AG08395 (cell line): ENCODE measurements around the gene GMEB1.
A peak's percentile ranks its signal among the peaks of the same experiment; 100 is the strongest.
"Not testable (repeated sequence)": the region's sequence is repeated elsewhere in the genome, so short reads cannot be mapped to it uniquely, and the experiment has no call there.

Experiments
- DNase-seq: peaks from one replicate; pipeline ENCODE4 v3.0.0; 2012; ENCODE audit warnings: mixed read lengths, low spot score

GMEB1 gene, protein sequence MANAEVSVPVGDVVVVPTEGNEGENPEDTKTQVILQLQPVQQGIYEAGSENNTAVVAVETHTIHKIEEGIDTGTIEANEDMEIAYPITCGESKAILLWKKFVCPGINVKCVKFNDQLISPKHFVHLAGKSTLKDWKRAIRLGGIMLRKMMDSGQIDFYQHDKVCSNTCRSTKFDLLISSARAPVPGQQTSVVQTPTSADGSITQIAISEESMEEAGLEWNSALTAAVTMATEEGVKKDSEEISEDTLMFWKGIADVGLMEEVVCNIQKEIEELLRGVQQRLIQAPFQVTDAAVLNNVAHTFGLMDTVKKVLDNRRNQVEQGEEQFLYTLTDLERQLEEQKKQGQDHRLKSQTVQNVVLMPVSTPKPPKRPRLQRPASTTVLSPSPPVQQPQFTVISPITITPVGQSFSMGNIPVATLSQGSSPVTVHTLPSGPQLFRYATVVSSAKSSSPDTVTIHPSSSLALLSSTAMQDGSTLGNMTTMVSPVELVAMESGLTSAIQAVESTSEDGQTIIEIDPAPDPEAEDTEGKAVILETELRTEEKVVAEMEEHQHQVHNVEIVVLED

DNA sequence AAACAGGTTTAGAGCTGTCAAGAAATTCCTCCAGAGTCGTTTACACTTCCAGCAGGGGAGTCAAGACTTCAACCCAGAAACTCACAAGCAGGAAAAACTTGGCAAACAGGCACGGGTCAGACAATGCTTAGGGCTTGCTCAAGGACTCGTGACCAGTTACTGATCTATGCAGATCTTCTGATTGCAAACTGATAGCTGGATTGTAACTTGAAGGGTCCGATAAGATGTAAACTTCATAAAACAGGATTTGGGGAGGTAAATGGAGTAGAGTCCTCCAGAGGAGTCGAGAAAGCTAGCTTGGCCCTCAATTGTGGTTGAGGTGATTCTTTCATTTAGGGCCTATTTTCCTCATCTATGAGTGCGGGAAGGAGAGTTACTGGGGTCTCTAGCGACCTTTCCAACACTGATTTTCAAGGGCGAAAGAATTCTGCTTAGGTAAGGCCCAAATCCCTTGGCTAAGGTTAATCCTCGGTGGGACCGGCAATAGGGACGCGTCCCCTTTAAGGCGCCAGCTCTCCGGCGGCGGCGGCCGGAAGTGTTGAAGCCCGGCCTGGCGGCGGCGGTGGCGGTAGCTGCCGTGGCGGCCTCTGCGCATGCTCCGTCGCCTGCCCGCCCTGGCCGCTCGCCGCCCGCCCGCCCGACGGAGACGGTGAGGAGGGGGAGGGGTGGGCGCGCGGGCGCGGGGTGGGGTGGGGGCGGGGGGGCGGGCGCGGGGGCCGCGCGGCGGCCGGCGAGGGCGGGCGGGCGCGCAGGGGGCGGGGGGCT lies at the start of gene GMEB1:
Gene GMEB1, plus strand, starts transcription at position 594 of the 765 bp plus-strand sequence. CDS start 14,829 bp downstream, outside the sequence.
- peak; percentile 96 for DNase-seq

DNA sequence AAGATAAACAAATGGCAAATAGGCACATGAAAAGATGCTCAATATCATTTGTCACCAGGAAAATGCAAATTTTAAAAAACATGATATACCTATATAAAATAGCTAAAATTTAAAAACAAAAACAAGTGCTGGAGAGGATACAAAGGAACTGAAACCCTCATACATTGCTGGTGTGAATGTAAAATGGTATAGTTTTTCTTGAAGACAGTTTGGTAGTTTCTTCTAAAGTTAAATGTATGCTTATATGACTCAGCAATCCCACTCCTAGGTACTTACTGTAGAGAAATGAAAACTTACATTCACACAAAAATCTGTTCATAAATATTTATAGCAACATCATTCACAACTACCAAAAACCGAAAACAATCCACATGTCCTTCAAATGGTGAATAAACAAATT lies 36.9 kb upstream of the GMEB1 start:
- no peak for DNase-seq

DNA sequence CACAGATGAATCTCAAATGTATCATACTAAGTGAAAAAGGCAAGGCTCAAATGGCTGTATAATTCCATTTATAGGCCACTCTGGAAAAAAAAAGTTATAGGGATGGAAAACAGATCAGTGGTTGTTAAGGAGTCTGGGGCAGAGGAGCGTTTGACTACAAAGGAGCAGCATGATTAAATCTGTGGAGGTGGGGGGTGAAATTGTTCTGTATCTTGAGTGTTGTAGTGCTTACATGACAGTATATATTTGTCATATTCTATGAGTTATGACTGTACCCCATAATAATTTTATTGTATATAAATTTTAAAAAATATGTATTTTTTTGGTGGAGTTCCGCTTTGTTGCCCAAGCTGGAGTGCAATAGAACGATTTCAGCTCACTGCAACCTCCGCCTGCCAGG lies 36.0 kb upstream of the GMEB1 start:
- no peak for DNase-seq

DNA sequence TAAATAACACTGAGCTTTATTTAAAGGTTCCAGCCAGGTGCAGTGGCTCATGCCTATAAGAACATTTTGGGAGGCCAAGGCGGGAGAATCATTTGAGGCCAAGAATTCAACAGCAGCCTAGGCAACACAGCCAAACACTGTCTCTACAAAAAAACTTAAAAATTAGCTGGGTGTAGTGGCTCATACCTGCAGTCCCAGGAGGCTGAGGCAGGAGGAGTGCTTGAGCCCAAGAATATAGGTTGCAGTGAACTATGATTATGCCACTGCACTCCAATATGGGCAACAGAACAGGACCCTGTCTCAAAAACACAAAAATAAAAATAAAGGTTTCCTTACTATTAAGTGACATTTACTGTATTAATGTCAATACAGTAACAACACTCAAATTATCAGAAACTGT lies 27.8 kb upstream of the GMEB1 start:
- no peak for DNase-seq

DNA sequence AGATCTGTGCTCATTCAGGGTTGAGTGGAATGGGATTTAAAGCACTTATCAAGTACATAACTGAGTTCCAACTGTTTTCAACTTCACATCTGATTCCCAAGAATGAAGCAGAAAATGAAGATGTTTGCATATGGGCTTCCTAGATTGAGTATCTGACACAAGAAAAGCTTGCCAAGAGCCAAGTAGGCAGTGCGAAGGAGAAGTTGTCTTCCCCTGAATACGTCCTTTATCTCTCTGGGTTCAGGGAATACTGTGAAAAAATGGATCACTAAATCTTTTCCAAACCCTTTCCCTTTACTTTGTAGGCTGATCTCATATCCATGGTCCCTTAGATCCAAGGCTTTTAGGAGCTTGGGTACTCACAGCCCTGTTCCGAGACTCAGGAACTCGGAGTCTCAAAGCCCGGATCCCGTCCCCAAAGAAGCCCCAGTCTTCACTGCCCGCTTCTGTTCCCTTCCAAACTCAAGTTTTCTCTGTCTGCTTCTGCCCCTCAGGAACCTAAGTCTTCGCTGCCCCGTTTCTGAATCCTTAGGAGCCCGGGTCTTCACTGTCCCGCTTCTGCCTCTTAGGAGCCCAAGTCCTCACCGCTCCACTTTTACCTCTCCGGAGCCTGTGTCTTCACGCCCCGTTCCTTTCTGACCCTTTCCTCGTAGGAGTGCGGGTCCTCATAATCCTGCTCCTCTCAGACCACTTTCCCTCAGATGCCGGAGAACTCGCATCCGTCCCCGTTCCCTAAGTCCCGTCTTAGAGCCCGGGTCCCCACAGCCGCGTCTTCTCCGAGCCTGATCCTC lies 26.3 kb upstream of the GMEB1 start:
- DNase-seq = peak; percentile 24

DNA sequence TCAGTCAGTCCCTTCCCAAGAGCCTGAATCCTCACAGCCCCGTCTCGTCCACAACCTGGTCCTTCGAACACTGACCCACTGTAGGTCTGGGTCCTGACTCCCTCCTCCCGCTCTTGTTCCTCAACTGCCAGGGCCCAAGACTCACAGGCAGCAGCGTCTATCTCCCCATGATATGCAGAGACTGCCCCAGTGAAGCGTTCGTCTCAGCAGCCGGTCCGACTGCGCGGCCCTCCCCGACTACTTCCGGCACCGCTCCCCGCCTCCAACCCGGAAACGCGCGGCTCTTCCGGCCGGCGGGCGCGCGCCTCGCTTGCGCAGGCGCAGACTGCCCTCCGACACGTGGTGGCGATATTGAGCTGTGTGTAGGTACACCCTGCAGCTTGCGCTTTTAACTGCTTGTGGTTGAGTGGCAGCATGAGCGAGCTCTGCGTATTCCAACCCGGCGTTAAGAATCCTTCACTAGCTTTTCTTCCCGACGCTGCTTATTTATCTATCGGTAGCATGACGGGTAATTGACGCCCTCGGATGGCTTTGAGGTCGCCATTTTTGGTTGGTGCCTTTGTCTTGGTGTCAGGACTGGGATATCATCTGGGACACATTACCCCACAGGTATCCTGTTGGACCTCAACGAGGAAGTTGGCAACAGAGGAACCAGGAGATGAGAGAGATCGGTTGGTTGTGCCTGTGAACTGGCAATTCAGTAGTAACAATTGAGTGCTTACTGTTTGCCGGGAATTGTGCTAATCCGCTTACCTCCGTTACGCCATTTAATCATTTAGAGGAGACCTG lies 25.5 kb upstream of the GMEB1 start, which contains the start of gene TAF12:
Gene TAF12, minus strand, starts transcription at position 221 of the 789 bp plus-strand sequence. CDS start 20,986 bp downstream, outside the sequence.
- DNase-seq = peak; percentile 95

DNA sequence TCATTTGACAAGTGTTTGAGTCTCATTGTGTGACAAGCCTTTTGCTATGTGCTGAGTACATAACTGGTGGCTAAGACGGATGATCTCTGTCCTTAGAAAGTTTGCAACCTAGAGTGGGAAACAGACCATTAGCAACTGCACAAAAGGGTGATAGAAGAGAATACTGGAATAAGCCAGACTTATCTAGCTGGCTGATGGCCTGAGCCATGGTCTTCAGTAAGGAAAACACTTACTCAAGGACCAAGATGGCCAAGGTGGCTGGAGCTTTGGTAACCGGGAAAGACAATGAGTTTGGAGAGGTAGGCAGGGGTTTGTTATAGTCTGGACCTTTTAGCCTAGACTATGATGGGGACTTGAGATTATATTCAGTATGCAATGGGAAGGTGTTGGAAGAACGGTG lies 24.1 kb upstream of the GMEB1 start:
- no peak for DNase-seq

DNA sequence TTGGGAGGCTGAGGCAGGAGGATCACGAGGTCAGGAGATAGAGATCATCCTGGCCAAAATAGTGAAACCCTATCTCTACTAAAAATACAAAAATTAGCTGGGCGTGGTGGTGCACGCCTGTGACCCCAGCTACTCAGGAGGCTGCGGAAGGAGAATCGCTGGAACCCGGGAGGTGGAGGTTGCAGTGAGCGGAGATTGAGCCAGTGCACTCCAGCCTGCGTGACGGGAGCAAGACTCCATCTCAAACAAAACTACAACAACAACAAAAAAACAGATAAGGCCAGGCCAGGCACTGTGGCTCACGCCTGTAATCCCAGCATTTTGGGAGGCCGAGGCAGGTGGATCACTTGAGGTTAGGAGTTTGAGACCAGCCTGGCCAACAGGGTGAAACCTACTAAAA lies 23.2 kb upstream of the GMEB1 start:
- not testable (repeated sequence) for DNase-seq

DNA sequence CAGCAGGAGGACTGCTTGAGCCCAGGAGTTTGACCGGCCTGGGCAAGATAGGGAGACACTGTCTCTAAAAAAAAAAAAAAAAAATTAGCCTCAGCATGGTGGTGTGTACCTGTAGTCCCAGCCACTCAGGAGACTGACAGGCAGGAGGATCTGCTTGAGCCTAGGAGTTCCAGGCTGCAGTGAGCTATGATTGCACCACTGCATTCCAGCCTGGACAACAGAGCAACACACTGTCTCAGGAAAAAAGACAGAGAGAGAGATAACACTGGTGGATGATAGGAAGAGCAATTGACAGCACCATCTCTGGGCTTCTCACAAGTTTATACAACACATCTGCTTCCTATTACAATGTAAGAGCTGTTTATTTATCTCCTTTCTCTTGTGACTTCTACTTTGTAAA lies 22.5 kb upstream of the GMEB1 start:
- no peak for DNase-seq

DNA sequence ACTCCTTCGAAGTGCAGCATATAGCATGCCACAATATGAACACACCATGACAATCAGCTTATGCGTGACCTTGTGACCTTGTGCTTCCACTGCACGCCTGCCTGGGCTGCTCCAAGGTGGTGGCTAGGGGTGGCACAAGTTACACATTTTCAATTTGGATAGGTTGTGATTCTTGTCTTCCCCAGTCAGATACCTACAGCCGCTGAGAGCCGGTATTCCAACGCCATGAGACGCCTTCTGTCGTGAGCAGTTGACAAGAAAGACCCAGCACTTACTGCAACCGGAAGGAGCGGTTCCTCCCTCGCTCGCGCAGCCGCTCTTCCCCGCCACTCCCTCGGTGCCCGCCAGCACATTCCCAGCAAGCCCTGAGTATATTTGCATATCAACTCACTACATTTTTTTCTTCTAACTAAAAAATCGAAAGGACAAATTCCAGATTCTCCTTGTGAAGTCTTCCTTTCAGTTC lies 20.5 kb upstream of the GMEB1 start:
- DNase-seq = peak; percentile 93

DNA sequence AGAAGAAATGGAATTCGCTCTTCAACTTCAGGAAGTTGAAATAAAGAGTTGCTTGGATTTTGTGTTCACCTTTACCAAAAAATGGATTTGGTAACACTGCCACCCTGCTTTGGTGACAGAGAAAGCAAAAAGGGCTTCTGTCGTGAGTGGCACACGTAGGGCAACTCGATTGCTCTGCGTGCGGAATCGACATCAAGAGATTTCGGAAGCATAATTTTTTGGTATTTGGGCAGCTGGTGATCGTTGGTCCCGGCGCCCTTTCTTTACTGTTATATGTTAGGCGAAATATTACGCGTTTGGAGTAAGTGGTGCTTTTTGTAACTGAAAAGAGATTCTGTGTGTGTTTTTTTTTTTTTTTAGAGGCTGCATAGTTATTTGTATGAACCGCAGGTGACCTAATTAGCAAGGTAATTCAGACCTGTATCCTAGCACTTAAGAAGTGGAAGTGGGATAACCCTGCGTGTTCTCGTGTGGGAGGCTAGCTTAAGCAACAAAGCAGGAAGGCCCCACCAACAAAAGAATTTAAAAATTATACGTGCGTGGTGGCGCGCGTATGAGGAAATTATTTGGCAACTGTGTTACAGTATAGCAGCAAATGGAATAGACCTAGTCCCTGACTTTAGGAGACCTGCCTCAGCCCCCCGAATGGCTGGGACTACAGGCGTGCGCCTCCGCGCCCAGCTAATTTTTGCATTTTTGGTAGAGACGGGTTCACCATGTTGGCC lies 19.9 kb upstream of the GMEB1 start, which contains the start of gene RNU11:
Gene RNU11, plus strand, starts transcription at position 127 of the 725 bp plus-strand sequence.
- peak; percentile 74 for DNase-seq

DNA sequence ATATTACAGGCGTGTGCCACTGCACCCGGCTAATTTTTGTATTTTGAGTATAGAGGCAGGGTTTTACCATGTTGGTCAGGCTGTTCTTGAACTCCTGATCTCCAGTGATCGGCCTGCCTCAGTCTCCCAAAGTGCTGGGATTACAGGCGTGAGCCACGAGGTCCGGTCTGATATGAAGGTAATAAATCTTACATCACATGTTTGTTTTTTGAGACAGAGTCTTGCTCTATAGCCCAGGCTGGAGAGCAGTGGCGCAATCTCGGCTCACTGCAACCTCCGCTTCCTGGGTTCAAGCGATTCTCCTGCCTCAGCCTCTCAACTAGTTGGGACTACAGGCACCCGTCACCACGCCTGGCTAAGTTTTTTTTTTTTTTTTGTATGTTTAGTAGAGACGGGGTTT lies 15.5 kb upstream of the GMEB1 start:
- DNase-seq = not testable (repeated sequence)

DNA sequence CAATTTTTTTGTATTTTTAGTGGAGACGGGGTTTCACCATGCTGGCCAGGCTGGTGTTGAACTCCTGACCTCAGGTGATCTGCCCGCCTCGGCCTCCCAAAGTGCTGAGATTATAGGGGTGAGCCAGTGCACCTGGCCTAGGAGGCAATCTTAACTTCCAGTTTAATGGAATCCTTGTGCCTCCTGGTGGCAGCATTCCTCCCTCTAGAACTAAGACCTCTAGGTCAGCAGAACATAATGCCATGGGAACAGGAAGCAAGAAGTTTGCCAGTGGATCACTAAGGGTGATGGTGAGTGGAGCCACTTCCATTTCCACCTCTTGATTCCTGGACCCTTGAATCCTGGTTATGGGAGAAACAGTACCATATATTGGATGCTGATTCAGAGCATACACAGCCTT lies 14.7 kb upstream of the GMEB1 start:
- DNase-seq = not testable (repeated sequence)

DNA sequence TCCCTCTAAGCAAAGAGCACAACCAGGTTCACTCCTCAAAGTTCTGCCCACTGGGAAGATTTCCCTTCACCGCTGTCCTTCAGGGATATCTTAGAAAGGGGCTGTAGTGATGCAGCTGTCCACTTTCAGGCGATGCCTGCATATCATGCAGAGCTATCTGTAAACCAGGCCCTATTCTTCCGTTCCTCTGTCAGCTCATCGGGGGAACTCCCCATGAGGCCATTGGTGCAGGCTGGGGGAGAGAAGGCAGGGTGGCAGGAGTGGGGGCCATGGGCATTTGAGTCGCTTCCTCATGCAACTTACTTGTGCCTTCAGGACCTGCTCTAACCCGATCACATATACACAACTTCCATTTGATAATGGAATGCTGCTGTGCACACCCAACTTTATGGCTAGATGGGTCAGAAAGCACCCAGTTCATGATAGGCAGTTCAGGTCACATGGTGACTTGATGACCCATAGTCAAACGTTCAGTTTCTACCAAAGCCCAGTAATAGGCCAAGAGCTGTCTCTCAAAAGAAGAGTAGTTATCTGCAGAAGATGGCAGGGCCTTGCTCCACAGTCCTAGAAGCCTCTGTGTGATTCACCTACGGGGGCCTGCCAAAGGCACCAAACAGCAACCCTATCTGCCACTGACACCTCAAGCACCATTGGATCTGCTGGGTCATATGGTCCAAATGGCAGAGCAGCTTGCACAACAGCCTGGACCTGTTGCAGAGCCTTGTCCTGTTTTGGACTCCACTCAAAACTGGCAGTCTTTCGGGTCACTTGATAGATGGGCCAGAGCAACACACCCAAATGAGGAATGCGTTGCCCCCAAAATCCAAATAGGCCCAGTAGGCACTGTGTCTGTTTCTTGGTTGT lies 12.9 kb upstream of the GMEB1 start:
- not testable (repeated sequence) for DNase-seq

DNA sequence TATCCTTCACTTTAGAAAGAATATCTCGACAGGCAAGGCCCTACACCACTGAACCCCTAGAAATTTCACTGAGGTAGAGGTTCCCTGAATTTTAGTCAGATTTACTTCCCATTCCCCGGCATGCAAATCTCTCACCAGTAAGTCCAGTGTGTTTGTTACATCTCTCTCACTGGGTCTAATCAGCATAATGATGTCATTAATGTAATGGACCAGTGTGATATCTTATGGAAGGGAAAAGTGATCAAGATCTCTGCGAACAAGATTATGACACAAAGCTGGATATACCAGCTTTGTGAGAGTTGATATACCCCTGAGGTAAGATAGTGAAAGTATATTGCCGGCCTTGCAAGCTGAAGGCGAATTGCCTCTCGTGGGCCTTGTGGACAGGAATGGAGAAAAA lies 12.2 kb upstream of the GMEB1 start:
- DNase-seq = no peak

DNA sequence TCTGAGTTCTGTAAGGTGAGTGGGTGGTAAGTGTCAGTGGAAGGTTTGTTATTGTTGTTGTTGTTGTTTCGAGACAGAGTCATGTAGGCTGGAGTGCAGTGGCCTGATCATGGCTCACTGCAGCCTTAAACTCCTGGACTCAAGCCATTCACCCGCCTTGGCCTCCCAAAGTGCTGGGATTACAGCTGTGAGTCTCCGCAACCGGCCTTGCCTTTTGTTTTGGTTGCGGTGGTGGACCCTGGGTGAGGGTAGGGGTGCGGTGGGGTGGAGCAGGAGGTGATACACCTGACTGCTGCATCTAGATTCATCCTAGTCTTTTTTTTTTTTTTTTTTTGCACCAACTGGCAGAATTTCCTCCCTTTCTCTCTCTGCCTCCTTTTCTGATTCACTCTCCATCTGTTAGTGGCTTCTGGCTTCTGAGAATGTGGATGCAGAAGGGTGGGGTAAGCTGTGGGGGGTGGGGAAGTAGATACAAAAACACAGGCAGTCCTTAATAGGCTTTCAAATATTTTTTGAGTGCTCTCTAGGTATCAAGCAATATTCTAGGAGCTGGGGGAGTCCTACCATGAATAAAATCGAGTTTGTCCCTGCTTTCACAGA lies 4.6 kb upstream of the GMEB1 start:
- no peak for DNase-seq

DNA sequence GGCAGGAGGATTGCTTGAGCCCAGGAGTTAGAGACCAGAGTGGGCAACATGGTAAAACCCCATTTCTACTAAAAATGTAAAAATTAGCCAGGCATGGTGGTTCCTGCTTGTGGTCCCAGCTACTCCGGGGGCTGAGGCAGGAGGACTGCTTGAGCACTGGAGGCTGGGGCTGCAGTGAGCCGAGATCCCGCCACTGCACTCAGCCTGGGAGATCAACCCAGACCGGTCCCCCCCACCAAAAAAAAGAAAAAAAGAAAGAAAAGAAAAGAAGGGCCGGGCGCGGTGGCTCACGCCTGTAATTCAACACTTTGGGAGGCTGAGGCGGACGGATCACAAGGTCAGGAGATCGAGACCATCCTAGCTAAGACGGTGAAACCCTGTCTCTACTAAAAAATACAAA lies 1.8 kb upstream of the GMEB1 start:
- no peak for DNase-seq

DNA sequence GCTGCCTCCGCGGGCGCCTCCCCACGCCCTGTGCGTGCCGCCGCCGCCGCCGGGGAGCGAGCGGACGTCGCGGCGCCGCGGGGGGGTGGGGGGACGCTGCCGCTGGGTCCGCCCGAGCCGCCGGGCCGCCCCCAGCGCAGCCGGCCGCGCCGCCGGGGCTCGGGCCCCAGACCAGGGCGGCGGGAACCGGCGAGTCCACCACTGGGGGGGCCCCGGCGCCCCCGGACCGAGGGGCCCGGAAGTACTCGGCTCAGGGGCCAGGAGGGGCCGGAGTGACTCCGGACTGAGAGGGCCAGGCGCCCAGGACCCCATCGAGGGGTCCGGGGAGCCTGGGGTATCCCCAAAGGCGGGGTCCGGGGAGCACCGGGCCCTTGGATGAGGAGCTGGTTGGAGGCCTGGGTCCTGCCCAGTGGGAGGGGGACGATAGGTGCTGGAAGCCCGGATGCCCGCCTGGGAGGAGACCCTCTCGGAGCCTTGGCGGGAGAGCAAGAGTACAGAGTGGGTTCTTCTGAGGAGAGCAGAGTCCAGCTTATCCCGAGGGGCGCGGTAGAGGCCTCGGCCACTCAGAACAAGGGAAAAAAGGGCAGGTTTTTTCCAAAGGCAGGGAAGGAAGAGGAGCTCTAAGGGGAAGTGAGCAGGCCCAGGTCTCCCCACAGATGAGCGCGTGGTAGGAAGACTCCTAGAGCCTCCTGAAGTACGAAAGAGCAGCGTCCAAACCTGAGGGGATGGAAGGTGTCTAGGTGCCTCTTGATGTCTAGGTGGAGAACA lies 556 bp downstream of the GMEB1 start:
- DNase-seq = peak; percentile 92
